Measurements from ENCODE around the gene GOLGA6D. TPM values are rescaled to one million over a fixed set of nuclear protein-coding genes. Genes with fewer than 3 reads are reported as not detected.

Gene GOLGA6D
- total and polyA plus RNA-seq, 2 of the 8 experiments (the other 6 are each of a cell fraction or from before 2014, with no cell fraction given), result 0.27 to 0.69 TPM

DNA sequence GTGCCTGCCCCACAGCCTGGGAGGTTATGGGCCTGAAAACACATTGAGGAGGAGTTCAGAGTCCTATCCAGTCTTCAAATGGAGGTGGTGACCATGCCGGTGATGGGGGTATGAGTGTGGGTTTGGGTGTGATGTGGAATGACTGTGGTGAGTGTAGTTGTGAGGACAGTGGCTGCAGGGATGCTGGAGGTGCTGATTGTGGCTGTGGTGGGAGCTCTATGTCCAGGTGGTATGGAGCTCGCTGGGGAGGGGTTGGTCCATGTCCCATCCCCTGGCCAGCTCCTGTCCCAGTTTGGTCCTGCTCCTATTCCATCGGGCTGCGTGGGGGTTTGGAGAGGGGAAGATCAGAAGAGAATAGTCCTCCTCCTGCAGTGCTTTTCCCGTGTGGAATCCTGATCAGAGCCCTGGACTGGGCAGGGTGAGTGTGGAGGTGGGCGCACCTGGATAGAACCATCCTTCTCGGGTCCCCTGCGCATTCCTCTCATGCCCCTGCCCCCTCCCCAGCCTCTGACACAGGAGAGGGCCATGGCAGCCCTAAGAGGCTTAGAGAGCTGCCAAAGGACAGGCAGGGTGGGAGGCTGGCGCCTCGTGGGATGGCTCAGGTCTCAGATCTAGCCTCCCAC is 47.5 kb upstream of the GOLGA6D start (continued):
- TF ChIP-seq CTBP2 (IDR thresholded peaks at IDR 0.05; ENCODE audit: borderline replicate concordance, insufficient read depth, insufficient read length, low read length), result no peak

Measured in H1 (cell line).